HFFc6 (cell line): ENCODE results near the gene ZNF22. TPM values are rescaled to one million over a fixed set of nuclear protein-coding genes. Genes with fewer than 3 reads are reported as not detected.

ENCODE experiments used
- DNase-seq: peaks from one replicate; pipeline ENCODE4 v3.0.0-alpha.2; 2018
- H3K27ac Mint-ChIP-seq: 2 replicates; pipeline ENCODE4 v1.8.0; 2020; ENCODE audit warnings: mild to moderate bottlenecking, mixed read lengths
- H3K27me3 Mint-ChIP-seq: 2 replicates; pipeline ENCODE4 v1.8.0; 2021; ENCODE audit warnings: mild to moderate bottlenecking, moderate library complexity, mixed read lengths; ENCODE audit not compliant: insufficient read depth
- H3K36me3 Mint-ChIP-seq: 2 replicates; pipeline ENCODE4 v1.8.0; 2021; ENCODE audit warnings: low read depth, mixed read lengths
- H3K4me1 Mint-ChIP-seq: 2 replicates; pipeline ENCODE4 v1.8.0; 2020; ENCODE audit warnings: low read depth, mixed read lengths
- H3K4me3 Mint-ChIP-seq: 2 replicates; pipeline ENCODE4 v1.8.0; 2020; ENCODE audit warnings: mild to moderate bottlenecking, moderate library complexity, mixed read lengths
- H3K9me3 Mint-ChIP-seq: 2 replicates; pipeline ENCODE4 v1.8.0; 2020; ENCODE audit warnings: mild to moderate bottlenecking, mixed read lengths
- CTCF ChIP-seq: fragments of 200-600 bp; sonication (generic); IDR thresholded peaks from 2 replicates; pipeline ENCODE4 v1.5.0; 2021; ENCODE audit warnings: antibody characterized with exemption, mild to moderate bottlenecking
- total RNA-seq, 6 experiments: library from RNA; stranded (reverse); fragmentation: NEBNext Ultra II Directional; extraction: Animal tissue kit (Norgen Biotek cat#: 25700); gene quantifications; 2 replicates in 1 of 6; 3 replicates in 5 of 6; pipeline ENCODE4 v1.2.3, GENCODE V29; 2021

Gene ZNF22
- total RNA-seq, 6 experiments from 2014 or later, result 7.4 to 15.8 (median 13.2) TPM

- no peaks in the 10 kb centered on the region for H3K36me3 Mint-ChIP-seq
- no peaks in the 10 kb centered on the region for H3K4me1 Mint-ChIP-seq
- no peak for DNase-seq
- peaks cover 4% of the 10 kb centered on the region for H3K27me3 Mint-ChIP-seq
- no peak for TF ChIP-seq CTCF
- H3K27ac Mint-ChIP-seq, result no peak overlapping the region
- H3K9me3 Mint-ChIP-seq, result no peaks in the 10 kb centered on the region
- no peak overlapping the region for H3K4me3 Mint-ChIP-seq
These were observed 52.9 kb downstream of the ZNF22 start for GRCh38 chr10:45053569-45054100.

Other genes with a start within 250 kb of the ZNF22 start
- not detected for gene TMEM72, start 89.6 kb upstream of the ZNF22 start, total RNA-seq
- gene RASSF4, start 41.1 kb upstream of the ZNF22 start, total RNA-seq, result 1 to 10 TPM; 1.1 to 3.8 (median 2.9) TPM
- under 1 TPM; 0.43 to 0.78 (median 0.52) TPM for gene DEPP1, start 22.1 kb upstream of the ZNF22 start, total RNA-seq